OCI-LY3 (cell line): ENCODE measurements around the gene SFMBT1.

ENCODE experiments used
- CTCF ChIP-seq: fragments of 200-600, 300-600 bp; sonication (generic); IDR thresholded peaks from 2 replicates; pipeline ENCODE4 v1.5.1; 2014; ENCODE audit warnings: antibody characterized with exemption, low read length, low read depth
- EZH2phosphoT487 ChIP-seq: fragments of 200-600 bp; shearing (Covaris generic); IDR thresholded peaks from 2 replicates; pipeline ENCODE4 v1.6.1; 2018; ENCODE audit warnings: antibody characterized with exemption, mixed run types, low read depth

DNA sequence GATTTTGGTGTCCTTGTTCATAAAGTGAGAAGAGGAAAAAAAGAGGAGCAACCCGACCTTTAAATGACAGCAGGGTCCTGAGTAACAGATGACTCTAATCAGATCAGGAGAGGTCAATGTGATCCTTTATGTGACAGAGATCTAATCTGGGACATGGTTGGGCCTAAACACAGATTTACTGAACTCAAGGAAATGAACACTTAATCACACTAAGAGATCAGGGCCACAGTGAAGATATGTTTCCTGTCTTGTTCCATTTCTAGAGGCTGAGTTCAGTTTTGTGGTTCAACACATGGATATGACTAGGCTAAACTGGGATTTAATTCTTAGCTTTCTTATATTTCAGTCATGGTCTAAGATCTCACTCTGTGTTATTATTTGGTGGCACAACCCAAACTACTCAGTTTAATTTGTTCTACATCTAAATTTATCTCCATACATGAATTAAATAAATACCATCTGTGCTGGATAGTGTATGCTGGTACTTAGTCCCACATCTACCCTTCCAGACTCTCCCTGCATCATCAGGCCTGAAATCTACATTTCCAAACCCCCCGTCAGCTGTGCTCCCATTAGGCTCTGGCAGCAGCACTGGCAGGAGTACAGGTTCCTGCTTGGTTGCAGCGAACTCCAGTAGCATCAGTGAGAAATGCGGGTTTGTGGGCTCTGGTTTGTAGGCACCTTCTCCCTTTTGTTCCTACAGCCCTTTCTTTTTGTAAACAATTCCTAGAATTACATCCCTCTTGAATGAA lies 22.6 kb downstream of the SFMBT1 start:
- no peak for TF ChIP-seq CTCF
- TF ChIP-seq EZH2phosphoT487, result no peak
